ENCODE results near the gene BAZ1A. TPM values are rescaled to one million over a fixed set of nuclear protein-coding genes. Genes with fewer than 3 reads are reported as not detected.

Gene BAZ1A
- total RNA-seq, 1 experiment from 2014 or later: 24.2 TPM

DNA sequence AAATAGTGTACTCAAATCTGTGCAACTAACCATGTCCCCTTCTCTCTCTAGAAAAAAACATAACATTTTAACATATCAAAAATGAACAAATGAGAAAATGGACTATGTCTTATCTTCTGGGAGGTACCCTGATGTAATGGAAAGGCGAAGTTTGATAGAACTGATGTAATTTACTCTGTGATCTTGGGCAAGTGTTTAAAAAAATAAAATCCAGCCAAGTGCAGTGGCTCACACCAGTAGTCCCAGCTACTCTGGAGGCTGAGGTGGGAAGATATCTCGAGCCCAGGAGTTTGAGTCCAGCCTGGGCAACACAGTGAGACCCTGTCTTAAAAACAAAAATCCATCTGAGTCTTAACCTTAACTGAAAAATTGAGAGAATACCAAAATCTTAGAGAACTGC lies 124.9 kb downstream of the BAZ1A start:
- ChIA-PET POLR2A (no interaction called here), CTCF (interaction anchor here (1.7 kb wide), 1 partner anchor 27 kb away, joined by 6 read pairs; no protein-coding TSS in a partner anchor), RAD21 (ENCODE audit: low non-redundant PET in 1 of 2, low total read pairs in 2 of 2, uncharacterized antibody in 2 of 2, unreplicated experiment in 2 of 2) (no interaction called here)
- intact Hi-C loops (cut with micrococcal nuclease): no loop called here
- no peaks in the 10 kb centered on the region for H3K79me2 ChIP-seq (ENCODE audit: insufficient read depth, low read length)
- no peak overlapping the region for H3K9ac ChIP-seq (ENCODE audit: low read length)
- no peaks in the 10 kb centered on the region for H4K20me1 ChIP-seq (ENCODE audit: insufficient read depth)
- BruUV-seq (replicated peaks): no TSS peak
- H3K9me3 ChIP-seq (ENCODE audit: control insufficient read depth in 1 of 2, insufficient read depth in 1 of 2, low read depth in 1 of 2, low read length in 2 of 2): no peaks in the 10 kb centered on the region
- no peak overlapping the region for H3K4me2 ChIP-seq (ENCODE audit: low read length)
- peaks cover 2 to 4% of the 10 kb centered on the region in 2 experiments; a peak in 2 of 4 replicates for H3K36me3 ChIP-seq (ENCODE audit: control insufficient read depth in 1 of 2, insufficient read depth in 2 of 2, low read length in 2 of 2)
- no peak overlapping the region for H3K27ac ChIP-seq (ENCODE audit: low read depth, low read length)
- no peaks in the 10 kb centered on the region for H3K9me2 ChIP-seq (ENCODE audit: insufficient read depth)
- DNase-seq (ENCODE audit: low read depth, low spot score) (no peak), ATAC-seq (no peak)
- no peaks in the 10 kb centered on the region for H3K27me3 ChIP-seq (ENCODE audit: insufficient read depth, low read length)
- no peak overlapping the region for H2AFZ ChIP-seq (ENCODE audit: low read depth, low read length, poor library complexity, severe bottlenecking)
- H3K4me3 ChIP-seq (replicated peaks in 1 of 2; ENCODE audit: low read depth in 1 of 2, low read length in 2 of 2): no peak overlapping the region
- no peaks in the 10 kb centered on the region for H3K4me1 ChIP-seq (ENCODE audit: control insufficient read depth in 1 of 2, insufficient read depth in 2 of 2, low read length in 2 of 2)
- TF ChIP-seq, protein P1, sequence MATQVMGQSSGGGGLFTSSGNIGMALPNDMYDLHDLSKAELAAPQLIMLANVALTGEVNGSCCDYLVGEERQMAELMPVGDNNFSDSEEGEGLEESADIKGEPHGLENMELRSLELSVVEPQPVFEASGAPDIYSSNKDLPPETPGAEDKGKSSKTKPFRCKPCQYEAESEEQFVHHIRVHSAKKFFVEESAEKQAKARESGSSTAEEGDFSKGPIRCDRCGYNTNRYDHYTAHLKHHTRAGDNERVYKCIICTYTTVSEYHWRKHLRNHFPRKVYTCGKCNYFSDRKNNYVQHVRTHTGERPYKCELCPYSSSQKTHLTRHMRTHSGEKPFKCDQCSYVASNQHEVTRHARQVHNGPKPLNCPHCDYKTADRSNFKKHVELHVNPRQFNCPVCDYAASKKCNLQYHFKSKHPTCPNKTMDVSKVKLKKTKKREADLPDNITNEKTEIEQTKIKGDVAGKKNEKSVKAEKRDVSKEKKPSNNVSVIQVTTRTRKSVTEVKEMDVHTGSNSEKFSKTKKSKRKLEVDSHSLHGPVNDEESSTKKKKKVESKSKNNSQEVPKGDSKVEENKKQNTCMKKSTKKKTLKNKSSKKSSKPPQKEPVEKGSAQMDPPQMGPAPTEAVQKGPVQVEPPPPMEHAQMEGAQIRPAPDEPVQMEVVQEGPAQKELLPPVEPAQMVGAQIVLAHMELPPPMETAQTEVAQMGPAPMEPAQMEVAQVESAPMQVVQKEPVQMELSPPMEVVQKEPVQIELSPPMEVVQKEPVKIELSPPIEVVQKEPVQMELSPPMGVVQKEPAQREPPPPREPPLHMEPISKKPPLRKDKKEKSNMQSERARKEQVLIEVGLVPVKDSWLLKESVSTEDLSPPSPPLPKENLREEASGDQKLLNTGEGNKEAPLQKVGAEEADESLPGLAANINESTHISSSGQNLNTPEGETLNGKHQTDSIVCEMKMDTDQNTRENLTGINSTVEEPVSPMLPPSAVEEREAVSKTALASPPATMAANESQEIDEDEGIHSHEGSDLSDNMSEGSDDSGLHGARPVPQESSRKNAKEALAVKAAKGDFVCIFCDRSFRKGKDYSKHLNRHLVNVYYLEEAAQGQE (IDR thresholded peaks at IDR 0.05; ENCODE audit: low read depth): no peak
- TF ChIP-seq, protein P2, sequence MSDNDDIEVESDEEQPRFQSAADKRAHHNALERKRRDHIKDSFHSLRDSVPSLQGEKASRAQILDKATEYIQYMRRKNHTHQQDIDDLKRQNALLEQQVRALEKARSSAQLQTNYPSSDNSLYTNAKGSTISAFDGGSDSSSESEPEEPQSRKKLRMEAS (IDR thresholded peaks at IDR 0.05): no peak
- no peak for TF ChIP-seq RAD21 (IDR thresholded peaks at IDR 0.05; ENCODE audit: low read depth)
- no peak for TF ChIP-seq JUND (IDR thresholded peaks at IDR 0.05)
- TF ChIP-seq POLR2A (IDR thresholded peaks at IDR 0.05; ENCODE audit: borderline replicate concordance, extremely low read depth, insufficient read depth, insufficient read length): no peak
- TF ChIP-seq, protein P3, sequence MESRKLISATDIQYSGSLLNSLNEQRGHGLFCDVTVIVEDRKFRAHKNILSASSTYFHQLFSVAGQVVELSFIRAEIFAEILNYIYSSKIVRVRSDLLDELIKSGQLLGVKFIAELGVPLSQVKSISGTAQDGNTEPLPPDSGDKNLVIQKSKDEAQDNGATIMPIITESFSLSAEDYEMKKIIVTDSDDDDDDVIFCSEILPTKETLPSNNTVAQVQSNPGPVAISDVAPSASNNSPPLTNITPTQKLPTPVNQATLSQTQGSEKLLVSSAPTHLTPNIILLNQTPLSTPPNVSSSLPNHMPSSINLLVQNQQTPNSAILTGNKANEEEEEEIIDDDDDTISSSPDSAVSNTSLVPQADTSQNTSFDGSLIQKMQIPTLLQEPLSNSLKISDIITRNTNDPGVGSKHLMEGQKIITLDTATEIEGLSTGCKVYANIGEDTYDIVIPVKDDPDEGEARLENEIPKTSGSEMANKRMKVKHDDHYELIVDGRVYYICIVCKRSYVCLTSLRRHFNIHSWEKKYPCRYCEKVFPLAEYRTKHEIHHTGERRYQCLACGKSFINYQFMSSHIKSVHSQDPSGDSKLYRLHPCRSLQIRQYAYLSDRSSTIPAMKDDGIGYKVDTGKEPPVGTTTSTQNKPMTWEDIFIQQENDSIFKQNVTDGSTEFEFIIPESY (IDR thresholded peaks at IDR 0.05; ENCODE audit: extremely low read depth, insufficient replicate concordance, low read length): no peak
- TF ChIP-seq, protein P4, sequence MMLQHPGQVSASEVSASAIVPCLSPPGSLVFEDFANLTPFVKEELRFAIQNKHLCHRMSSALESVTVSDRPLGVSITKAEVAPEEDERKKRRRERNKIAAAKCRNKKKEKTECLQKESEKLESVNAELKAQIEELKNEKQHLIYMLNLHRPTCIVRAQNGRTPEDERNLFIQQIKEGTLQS (IDR thresholded peaks at IDR 0.05): no peak
- no peak for TF ChIP-seq ZNF274 (IDR thresholded peaks at IDR 0.05; ENCODE audit: low read depth, low read length)
- TF ChIP-seq CBX3 (IDR thresholded peaks at IDR 0.05; ENCODE audit: low read depth): no peak
- TF ChIP-seq FOSL1 (IDR thresholded peaks at IDR 0.05; ENCODE audit: low read depth): no peak
- no peak for TF ChIP-seq POLR2AphosphoS5 (IDR thresholded peaks at IDR 0.05; ENCODE audit: low read depth, low read length)
- no peak for TF ChIP-seq YY1 (IDR thresholded peaks at IDR 0.05; ENCODE audit: extremely low read depth, insufficient replicate concordance, low read depth, low read length)
- no peak for TF ChIP-seq EGR1 (IDR thresholded peaks at IDR 0.05; ENCODE audit: low read depth)
- no peak for TF ChIP-seq CEBPB (IDR thresholded peaks at IDR 0.05; ENCODE audit: low read depth)
- no peak for TF ChIP-seq ZFX (IDR thresholded peaks at IDR 0.05)
- TF ChIP-seq TCF7L2 (IDR thresholded peaks at IDR 0.05; ENCODE audit: borderline replicate concordance, extremely low read depth, insufficient read depth, insufficient read length): no peak
- TF ChIP-seq SRF (IDR thresholded peaks at IDR 0.05; ENCODE audit: low read depth): no peak
- TF ChIP-seq, protein P5, sequence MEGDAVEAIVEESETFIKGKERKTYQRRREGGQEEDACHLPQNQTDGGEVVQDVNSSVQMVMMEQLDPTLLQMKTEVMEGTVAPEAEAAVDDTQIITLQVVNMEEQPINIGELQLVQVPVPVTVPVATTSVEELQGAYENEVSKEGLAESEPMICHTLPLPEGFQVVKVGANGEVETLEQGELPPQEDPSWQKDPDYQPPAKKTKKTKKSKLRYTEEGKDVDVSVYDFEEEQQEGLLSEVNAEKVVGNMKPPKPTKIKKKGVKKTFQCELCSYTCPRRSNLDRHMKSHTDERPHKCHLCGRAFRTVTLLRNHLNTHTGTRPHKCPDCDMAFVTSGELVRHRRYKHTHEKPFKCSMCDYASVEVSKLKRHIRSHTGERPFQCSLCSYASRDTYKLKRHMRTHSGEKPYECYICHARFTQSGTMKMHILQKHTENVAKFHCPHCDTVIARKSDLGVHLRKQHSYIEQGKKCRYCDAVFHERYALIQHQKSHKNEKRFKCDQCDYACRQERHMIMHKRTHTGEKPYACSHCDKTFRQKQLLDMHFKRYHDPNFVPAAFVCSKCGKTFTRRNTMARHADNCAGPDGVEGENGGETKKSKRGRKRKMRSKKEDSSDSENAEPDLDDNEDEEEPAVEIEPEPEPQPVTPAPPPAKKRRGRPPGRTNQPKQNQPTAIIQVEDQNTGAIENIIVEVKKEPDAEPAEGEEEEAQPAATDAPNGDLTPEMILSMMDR (IDR thresholded peaks at IDR 0.05 in 2 of 3, conservative IDR thresholded peaks at IDR 0.05 in 1 of 3; ENCODE audit: borderline replicate concordance in 1 of 3, insufficient read depth in 1 of 3, low read depth in 2 of 3, low read length in 2 of 3): no peak
- TF ChIP-seq SP1 (IDR thresholded peaks at IDR 0.05; ENCODE audit: low read depth): no peak

Data from HCT116 (cell line).